Suprapubic skin (tissue), 4 donors: Measurements from ENCODE around the gene CCDC102B. TPM values are rescaled to one million over a fixed set of nuclear protein-coding genes. Genes with fewer than 3 reads are reported as not detected.

ENCODE experiments used
- DNase-seq, 2 donors: peaks; one replicate each; pipeline ENCODE4 v3.0.0-alpha.2; 2019; ENCODE audit warnings: low spot score in 2 of 2
- H3K27ac ChIP-seq: fragments of 200-600 bp; sonication (generic); one replicate; pipeline ENCODE4 v1.5.1; 2019
- H3K27me3 ChIP-seq: fragments of 200-600 bp; sonication (generic); one replicate; pipeline ENCODE4 v1.5.1; 2019
- H3K36me3 ChIP-seq: fragments of 200-600 bp; sonication (generic); one replicate; pipeline ENCODE4 v1.5.1; 2019
- H3K4me1 ChIP-seq: fragments of 200-600 bp; sonication (generic); one replicate; pipeline ENCODE4 v1.5.1; 2019
- H3K4me3 ChIP-seq: fragments of 200-600 bp; sonication (generic); one replicate; pipeline ENCODE4 v1.5.1; 2019; ENCODE audit warnings: mild to moderate bottlenecking
- H3K9me3 ChIP-seq: fragments of 200-600 bp; sonication (generic); one replicate; pipeline ENCODE4 v1.5.1; 2019
- EP300 ChIP-seq: sonication (generic); formaldehyde crosslinking; IDR thresholded peaks from one replicate; pipeline ENCODE4 v1.6.1; 2017; ENCODE audit warnings: antibody characterized with exemption
- POLR2A ChIP-seq, 2 donors: fragments of 450-650 bp; IDR thresholded peaks; one replicate each; pipeline ENCODE4 v1.6.1; 2017; ENCODE audit warnings: antibody characterized with exemption in 2 of 2, mild to moderate bottlenecking in 2 of 2, moderate library complexity in 2 of 2
- POLR2AphosphoS5 ChIP-seq, 3 donors: sonication (generic); formaldehyde crosslinking; IDR thresholded peaks; one replicate each; pipeline ENCODE4 v1.6.1; 2017; ENCODE audit warnings: antibody characterized with exemption in 3 of 3
- WGBS: methylation state at CpG from one replicate; pipeline ENCODE4 v1.1.5; 2018; 5-methylcytosine and 5-hydroxymethylcytosine counted together
- total RNA-seq, 4 donors: library from RNA; depleted of rRNA; stranded (reverse); fragments of >200 nt; gene quantifications; one replicate each; pipeline ENCODE4 v1.1.0, GENCODE V29; 2016
- TF ChIP-seq, protein P1 (sequence below), 2 donors: fragments of 200-600 bp in 1 of 2; fragments of 450-650 bp in 1 of 2; sonication (generic) in 1 of 2; IDR thresholded peaks; one replicate each; pipeline ENCODE4 v1.5.1; 2016 to 2019; ENCODE audit warnings: antibody characterized with exemption in 2 of 2, mild to moderate bottlenecking in 1 of 2, moderate library complexity in 1 of 2

The CCDC102B gene
- total RNA-seq, 4 donors from 2014 or later = 1.6 to 4.1 (median 2.7) TPM; not detected in 1

DNA sequence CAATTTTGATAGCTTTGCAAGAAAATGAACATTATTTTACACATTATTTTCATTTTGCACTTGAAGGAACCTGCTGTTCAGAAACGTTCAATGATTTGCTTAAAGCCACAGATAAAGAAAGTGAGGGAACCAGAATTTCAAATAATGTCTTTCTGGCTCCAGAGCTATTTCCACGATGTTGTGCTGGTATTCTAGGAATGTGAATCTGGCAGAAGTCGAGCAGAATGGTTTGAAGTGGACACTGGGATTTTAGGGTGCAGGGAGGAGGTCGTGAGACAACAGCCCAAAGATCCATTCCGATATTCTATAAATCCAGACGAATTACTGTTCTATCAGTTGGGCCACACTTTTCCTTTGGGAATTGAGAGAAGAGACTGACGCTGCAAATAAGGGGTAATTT is 2.2 kb downstream of the CCDC102B start:
- Histone ChIP-seq H3K36me3 (no peaks in the 10 kb centered on the region), H3K4me1 (peaks cover 9% of the 10 kb centered on the region), H3K27ac (no peak overlapping the region), H3K27me3 (no peaks in the 10 kb centered on the region), H3K4me3 (no peak overlapping the region), H3K9me3 (no peaks in the 10 kb centered on the region)
- 52% methylated on average over 7 of the region's 7 CpGs for WGBS
- no peak for DNase-seq
- TF ChIP-seq EP300 = no peak
- no peak for TF ChIP-seq POLR2A (IDR thresholded peaks at IDR 0.05)
- TF ChIP-seq POLR2AphosphoS5 (IDR thresholded peaks at IDR 0.05) = no peak
- TF ChIP-seq, protein P1, sequence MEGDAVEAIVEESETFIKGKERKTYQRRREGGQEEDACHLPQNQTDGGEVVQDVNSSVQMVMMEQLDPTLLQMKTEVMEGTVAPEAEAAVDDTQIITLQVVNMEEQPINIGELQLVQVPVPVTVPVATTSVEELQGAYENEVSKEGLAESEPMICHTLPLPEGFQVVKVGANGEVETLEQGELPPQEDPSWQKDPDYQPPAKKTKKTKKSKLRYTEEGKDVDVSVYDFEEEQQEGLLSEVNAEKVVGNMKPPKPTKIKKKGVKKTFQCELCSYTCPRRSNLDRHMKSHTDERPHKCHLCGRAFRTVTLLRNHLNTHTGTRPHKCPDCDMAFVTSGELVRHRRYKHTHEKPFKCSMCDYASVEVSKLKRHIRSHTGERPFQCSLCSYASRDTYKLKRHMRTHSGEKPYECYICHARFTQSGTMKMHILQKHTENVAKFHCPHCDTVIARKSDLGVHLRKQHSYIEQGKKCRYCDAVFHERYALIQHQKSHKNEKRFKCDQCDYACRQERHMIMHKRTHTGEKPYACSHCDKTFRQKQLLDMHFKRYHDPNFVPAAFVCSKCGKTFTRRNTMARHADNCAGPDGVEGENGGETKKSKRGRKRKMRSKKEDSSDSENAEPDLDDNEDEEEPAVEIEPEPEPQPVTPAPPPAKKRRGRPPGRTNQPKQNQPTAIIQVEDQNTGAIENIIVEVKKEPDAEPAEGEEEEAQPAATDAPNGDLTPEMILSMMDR (IDR thresholded peaks at IDR 0.05) = no peak

GRCh38 chr18:68803356-68803755 is 5.5 kb downstream of the CCDC102B start:
- no peaks in the 10 kb centered on the region for H3K9me3 ChIP-seq
- H3K4me3 ChIP-seq = no peak overlapping the region
- TF ChIP-seq, protein P1 (IDR thresholded peaks at IDR 0.05) = no peak
- TF ChIP-seq EP300 (no peak), POLR2AphosphoS5 (IDR thresholded peaks at IDR 0.05) (no peak), POLR2A (IDR thresholded peaks at IDR 0.05) (no peak)
- no peaks in the 10 kb centered on the region for H3K36me3 ChIP-seq
- no peaks in the 10 kb centered on the region for H3K27me3 ChIP-seq
- DNase-seq = peak; percentile 73 to 80
- H3K27ac ChIP-seq = no peak overlapping the region
- 34% methylated on average over 3 of the region's 3 CpGs for WGBS
- H3K4me1 ChIP-seq = peaks cover 9% of the 10 kb centered on the region

GRCh38 chr18:68817584-68817983 is 19.7 kb downstream of the CCDC102B start:
- no peak for DNase-seq
- 54% methylated on average over 3 of the region's 3 CpGs for WGBS
- no peak overlapping the region for H3K27ac ChIP-seq
- TF ChIP-seq POLR2AphosphoS5 (IDR thresholded peaks at IDR 0.05) = no peak
- TF ChIP-seq, protein P1 (IDR thresholded peaks at IDR 0.05) = no peak
- TF ChIP-seq EP300 = no peak
- no peak for TF ChIP-seq POLR2A (IDR thresholded peaks at IDR 0.05)
- no peak overlapping the region for H3K4me3 ChIP-seq
- no peaks in the 10 kb centered on the region for H3K9me3 ChIP-seq
- no peaks in the 10 kb centered on the region for H3K36me3 ChIP-seq
- H3K27me3 ChIP-seq = no peaks in the 10 kb centered on the region
- no peaks in the 10 kb centered on the region for H3K4me1 ChIP-seq

GRCh38 chr18:68818584-68818983 is 20.7 kb downstream of the CCDC102B start:
- Histone ChIP-seq H3K36me3 (no peaks in the 10 kb centered on the region), H3K27me3 (no peaks in the 10 kb centered on the region), H3K27ac (no peak overlapping the region), H3K4me1 (no peaks in the 10 kb centered on the region), H3K4me3 (no peak overlapping the region), H3K9me3 (no peaks in the 10 kb centered on the region)
- 21% methylated on average over 2 of the region's 2 CpGs for WGBS
- no peak for TF ChIP-seq POLR2A (IDR thresholded peaks at IDR 0.05)
- no peak for TF ChIP-seq EP300
- TF ChIP-seq, protein P1 (IDR thresholded peaks at IDR 0.05) = no peak
- no peak for TF ChIP-seq POLR2AphosphoS5 (IDR thresholded peaks at IDR 0.05)
- no peak for DNase-seq

- TF ChIP-seq POLR2AphosphoS5 (IDR thresholded peaks at IDR 0.05) (no peak), EP300 (no peak), POLR2A (IDR thresholded peaks at IDR 0.05) (no peak)
- TF ChIP-seq, protein P1 (IDR thresholded peaks at IDR 0.05) = no peak
- DNase-seq = no peak
- H3K36me3 ChIP-seq = no peaks in the 10 kb centered on the region
- H3K4me3 ChIP-seq = no peak overlapping the region
- H3K27me3 ChIP-seq = no peaks in the 10 kb centered on the region
- no peaks in the 10 kb centered on the region for H3K9me3 ChIP-seq
- no peaks in the 10 kb centered on the region for H3K4me1 ChIP-seq
- 94% methylated on average over 5 of the region's 5 CpGs for WGBS
- H3K27ac ChIP-seq = no peak overlapping the region
Observed at GRCh38 chr18:68822926-68823325, 25.0 kb downstream of the CCDC102B start.
